HEK293T (cell line): ENCODE results near the gene TUB.

ENCODE experiments used
- CTCF ChIA-PET: fragments of 350-600 bp; formaldehyde crosslinking; extraction: SDS; loops from one replicate; lab custom pipeline; 2021; ENCODE audit warnings: antibody characterized with exemption, inconsistent platforms; lab: Yijun Ruan, JAX
- POLR2A ChIA-PET: fragments of 350-600 bp; formaldehyde crosslinking; extraction: SDS; loops from one replicate; lab custom pipeline; 2020; ENCODE audit warnings: antibody characterized with exemption, inconsistent platforms; lab: Yijun Ruan, JAX
- DNase-seq: peaks from one replicate; pipeline ENCODE4 v3.0.0; 2012; ENCODE audit warnings: mixed read lengths; ENCODE audit errors: extremely low spot score
- ARNT ChIP-seq: fragments of 450-650 bp; IDR thresholded peaks from 2 replicates; pipeline ENCODE4 v1.6.1; 2017; ENCODE audit warnings: mild to moderate bottlenecking
- BHLHE40 ChIP-seq: fragments of 450-650 bp; IDR thresholded peaks from 2 replicates; pipeline ENCODE4 v1.6.1; 2016; ENCODE audit warnings: mild to moderate bottlenecking, moderate library complexity, borderline replicate concordance
- CTBP1 ChIP-seq: fragments of 450-650 bp; IDR thresholded peaks from 2 replicates; pipeline ENCODE4 v1.6.1; 2016; ENCODE audit warnings: borderline replicate concordance
- ELF4 ChIP-seq: fragments of 450-650 bp; IDR thresholded peaks from 2 replicates; pipeline ENCODE4 v1.6.1; 2017; ENCODE audit warnings: antibody characterized with exemption
- FOXA1 ChIP-seq: fragments of 450-650 bp; IDR thresholded peaks from 2 replicates; pipeline ENCODE4 v1.6.1; 2016; ENCODE audit warnings: mild to moderate bottlenecking
- FOXK2 ChIP-seq: fragments of 450-650 bp; IDR thresholded peaks from 2 replicates; pipeline ENCODE4 v1.6.1; 2016; ENCODE audit warnings: mild to moderate bottlenecking
- FOXM1 ChIP-seq: fragments of 450-650 bp; IDR thresholded peaks from 2 replicates; pipeline ENCODE4 v1.6.1; 2017; ENCODE audit warnings: mild to moderate bottlenecking, borderline replicate concordance
- HDGF ChIP-seq: fragments of 450-650 bp; IDR thresholded peaks from 2 replicates; pipeline ENCODE4 v1.6.1; 2017; ENCODE audit warnings: antibody characterized with exemption, borderline replicate concordance
- L3MBTL2 ChIP-seq: fragments of 450-650 bp; conservative IDR thresholded peaks from 2 replicates; pipeline ENCODE4 v1.6.1; 2016; ENCODE audit warnings: mild to moderate bottlenecking
- LEF1 ChIP-seq: fragments of 450-650 bp; IDR thresholded peaks from 2 replicates; pipeline ENCODE4 v1.6.1; 2017; ENCODE audit warnings: mild to moderate bottlenecking, borderline replicate concordance
- NFRKB ChIP-seq: fragments of 450-650 bp; IDR thresholded peaks from 2 replicates; pipeline ENCODE4 v1.6.1; 2016; ENCODE audit warnings: mild to moderate bottlenecking, moderate library complexity
- PKNOX1 ChIP-seq: fragments of 450-650 bp; IDR thresholded peaks from 2 replicates; pipeline ENCODE4 v1.6.1; 2016
- SP1 ChIP-seq: fragments of 450-650 bp; IDR thresholded peaks from 2 replicates; pipeline ENCODE4 v1.6.1; 2017
- SUZ12 ChIP-seq: fragments of 450-650 bp; IDR thresholded peaks from 2 replicates; pipeline ENCODE4 v1.6.1; 2016; ENCODE audit warnings: mild to moderate bottlenecking
- TARDBP ChIP-seq: fragments of 450-650 bp; IDR thresholded peaks from 2 replicates; pipeline ENCODE4 v1.6.1; 2016
- ZNF384 ChIP-seq: fragments of 450-650 bp; IDR thresholded peaks from 2 replicates; pipeline ENCODE4 v1.6.1; 2016

TUB gene

GRCh38 chr11:8055836-8056526, 25.0 kb upstream of the TUB start:
- POLR2A ChIA-PET, result no interaction called here
- TF ChIP-seq BHLHE40 (no peak), FOXK2 (no peak), PKNOX1 (no peak), ZNF384 (no peak), LEF1 (no peak), SUZ12 (no peak), SP1 (no peak)
- CTCF ChIA-PET, result interaction anchor here (0.8 to 2.8 kb wide), 3 partner anchors 8 to 43 kb away, joined by 3 to 11 read pairs (median 5); no protein-coding TSS in a partner anchor
- DNase-seq, result no peak

- ChIA-PET CTCF (interaction anchor here (0.9 to 2.8 kb wide), 3 partner anchors 9 to 34 kb away, joined by 3 to 11 read pairs (median 4); no protein-coding TSS in a partner anchor), POLR2A (no interaction called here)
- DNase-seq, result no peak
- TF ChIP-seq BHLHE40 (no peak), SP1 (no peak), FOXM1 (no peak), PKNOX1 (no peak), ELF4 (no peak), FOXA1 (no peak), SUZ12 (no peak), FOXK2 (no peak), ZNF384 (no peak), TARDBP (no peak)
Observed at GRCh38 chr11:8056810-8057463, 24.1 kb upstream of the TUB start.

- no peak for DNase-seq
- TF ChIP-seq ARNT (no peak), ELF4 (no peak), TARDBP (no peak), HDGF (no peak), FOXK2 (no peak), LEF1 (no peak), ZNF384 (no peak), BHLHE40 (no peak), SP1 (no peak), PKNOX1 (no peak), FOXM1 (no peak), FOXA1 (no peak), NFRKB (no peak), CTBP1 (no peak), L3MBTL2 (no peak), SUZ12 (no peak)
- POLR2A ChIA-PET, result no interaction called here
- CTCF ChIA-PET, result no interaction called here
Observed at GRCh38 chr11:8058216-8058615, 22.8 kb upstream of the TUB start.

- TF ChIP-seq ZNF384 (no peak), FOXK2 (no peak), ARNT (no peak), PKNOX1 (no peak), TARDBP (no peak), ELF4 (no peak), LEF1 (no peak), NFRKB (no peak), FOXA1 (no peak), HDGF (no peak), BHLHE40 (no peak), SP1 (no peak)
- ChIA-PET CTCF (no interaction called here), POLR2A (no interaction called here)
- DNase-seq, result no peak
Observed at GRCh38 chr11:8059030-8059429, 22.0 kb upstream of the TUB start.

- DNase-seq, result no peak
- CTCF ChIA-PET, result no interaction called here
- TF ChIP-seq LEF1 (no peak), SUZ12 (no peak), TARDBP (no peak), FOXM1 (no peak), BHLHE40 (no peak)
- POLR2A ChIA-PET, result no interaction called here
Observed at GRCh38 chr11:8059571-8060011, 21.4 kb upstream of the TUB start.

- DNase-seq, result no peak
- TF ChIP-seq BHLHE40 (no peak), SP1 (no peak), FOXM1 (no peak), FOXK2 (no peak), LEF1 (no peak), SUZ12 (no peak), ZNF384 (no peak), ARNT (no peak), HDGF (no peak), NFRKB (no peak)
- ChIA-PET CTCF (no interaction called here), POLR2A (no interaction called here)
Observed at GRCh38 chr11:8060146-8060719, 20.8 kb upstream of the TUB start.
